ENCODE results near the gene NFE2.
A peak's percentile ranks its signal among the peaks of the same experiment; 100 is the strongest.
"Not testable (repeated sequence)": the region's sequence is repeated elsewhere in the genome, so short reads cannot be mapped to it uniquely, and the experiment has no call there.

Gene NFE2

GRCh38 chr12:54328595-54329337 is 28.0 kb upstream of the NFE2 start:
- Histone ChIP-seq H4K91ac (ENCODE audit: low read depth, low read length) (peak overlapping the region; percentile 13), H3K36me3 (ENCODE audit: control insufficient read depth in 1 of 2, insufficient read depth in 2 of 2, low read length in 2 of 2) (no peaks in the 10 kb centered on the region), H4K12ac (ENCODE audit: low read depth, low read length) (no peak overlapping the region), H3K79me2 (ENCODE audit: control insufficient read depth, insufficient read depth, low read length, poor library complexity) (peaks cover 2% of the 10 kb centered on the region), H2BK120ac (ENCODE audit: insufficient read depth, low read length, poor library complexity) (no peak overlapping the region), H3K4me3 (ENCODE audit: low read depth, low read length) (no peak overlapping the region), H2BK5ac (ENCODE audit: low read depth, low read length, poor library complexity) (no peak overlapping the region), H3K27ac (ENCODE audit: low read depth, low read length) (peak overlapping the region; percentile 25), H3K27me3 (ENCODE audit: insufficient read depth, low read length) (no peaks in the 10 kb centered on the region), H2BK12ac (ENCODE audit: low read length) (no peak overlapping the region), H3K9me3 (ENCODE audit: insufficient read depth, low read depth, low read length) (no peaks in the 10 kb centered on the region), H3K79me1 (ENCODE audit: low read length) (peaks cover 10% of the 10 kb centered on the region), H3K4me2 (ENCODE audit: low read length) (no peak overlapping the region), H3K4ac (ENCODE audit: low read depth, low read length) (no peak overlapping the region), H4K8ac (ENCODE audit: low read depth, low read length) (no peak overlapping the region), H3K18ac (ENCODE audit: low read length) (no peak overlapping the region), H3K4me1 (ENCODE audit: control insufficient read depth in 1 of 2, insufficient read depth in 2 of 2, low read length in 2 of 2) (peaks cover 6 to 16% of the 10 kb centered on the region in 2 experiments), H3K9ac (ENCODE audit: low read length) (no peak overlapping the region), H2AFZ (ENCODE audit: insufficient read depth, low read length, poor library complexity) (no peak overlapping the region), H3K14ac (ENCODE audit: low read length) (no peak overlapping the region), H2AK5ac (ENCODE audit: low read length) (no peak overlapping the region), H3K23ac (ENCODE audit: low read length) (no peak overlapping the region)
- no peak for DNase-seq
- no CpG with 5 or more reads among the region's 6 CpGs for WGBS (ENCODE audit: extremely low coverage, insufficient coverage, insufficient read length)

- Histone ChIP-seq H4K12ac (ENCODE audit: low read depth, low read length) (peak overlapping the region; percentile 55), H3K4me1 (ENCODE audit: control insufficient read depth in 1 of 2, insufficient read depth in 2 of 2, low read length in 2 of 2) (peaks cover 3 to 10% of the 10 kb centered on the region in 2 experiments), H3K4me2 (ENCODE audit: low read length) (peak overlapping the region; percentile 88), H3K4me3 (ENCODE audit: low read depth, low read length) (peak overlapping the region; percentile 90), H3K4ac (ENCODE audit: low read depth, low read length) (peak overlapping the region; percentile 84), H3K27ac (ENCODE audit: low read depth, low read length) (peak overlapping the region; percentile 29), H3K9ac (ENCODE audit: low read length) (peak overlapping the region; percentile 87), H4K8ac (ENCODE audit: low read depth, low read length) (peak overlapping the region; percentile 77), H3K14ac (ENCODE audit: low read length) (peak overlapping the region; percentile 61), H2BK120ac (ENCODE audit: insufficient read depth, low read length, poor library complexity) (peak overlapping the region; percentile 27), H4K91ac (ENCODE audit: low read depth, low read length) (peak overlapping the region; percentile 52)
- not testable (repeated sequence) for H3K79me1 ChIP-seq (ENCODE audit: low read length); H3K36me3 ChIP-seq (ENCODE audit: control insufficient read depth in 1 of 2, insufficient read depth in 2 of 2, low read length in 2 of 2); H3K23ac ChIP-seq (ENCODE audit: low read length); H3K18ac ChIP-seq (ENCODE audit: low read length); H2AFZ ChIP-seq (ENCODE audit: insufficient read depth, low read length, poor library complexity); H3K79me2 ChIP-seq (ENCODE audit: control insufficient read depth, insufficient read depth, low read length, poor library complexity); H3K27me3 ChIP-seq (ENCODE audit: insufficient read depth, low read length); H2BK5ac ChIP-seq (ENCODE audit: low read depth, low read length, poor library complexity); H3K9me3 ChIP-seq (ENCODE audit: insufficient read depth, low read depth, low read length); H2BK12ac ChIP-seq (ENCODE audit: low read length); H2AK5ac ChIP-seq (ENCODE audit: low read length)
- no CpG with 5 or more reads among the region's 22 CpGs for WGBS (ENCODE audit: extremely low coverage, insufficient coverage, insufficient read length)
- peak; percentile 10 to 58 for DNase-seq
Measured at GRCh38 chr12:54325442-54326109, 24.8 kb upstream of the NFE2 start.

DNA sequence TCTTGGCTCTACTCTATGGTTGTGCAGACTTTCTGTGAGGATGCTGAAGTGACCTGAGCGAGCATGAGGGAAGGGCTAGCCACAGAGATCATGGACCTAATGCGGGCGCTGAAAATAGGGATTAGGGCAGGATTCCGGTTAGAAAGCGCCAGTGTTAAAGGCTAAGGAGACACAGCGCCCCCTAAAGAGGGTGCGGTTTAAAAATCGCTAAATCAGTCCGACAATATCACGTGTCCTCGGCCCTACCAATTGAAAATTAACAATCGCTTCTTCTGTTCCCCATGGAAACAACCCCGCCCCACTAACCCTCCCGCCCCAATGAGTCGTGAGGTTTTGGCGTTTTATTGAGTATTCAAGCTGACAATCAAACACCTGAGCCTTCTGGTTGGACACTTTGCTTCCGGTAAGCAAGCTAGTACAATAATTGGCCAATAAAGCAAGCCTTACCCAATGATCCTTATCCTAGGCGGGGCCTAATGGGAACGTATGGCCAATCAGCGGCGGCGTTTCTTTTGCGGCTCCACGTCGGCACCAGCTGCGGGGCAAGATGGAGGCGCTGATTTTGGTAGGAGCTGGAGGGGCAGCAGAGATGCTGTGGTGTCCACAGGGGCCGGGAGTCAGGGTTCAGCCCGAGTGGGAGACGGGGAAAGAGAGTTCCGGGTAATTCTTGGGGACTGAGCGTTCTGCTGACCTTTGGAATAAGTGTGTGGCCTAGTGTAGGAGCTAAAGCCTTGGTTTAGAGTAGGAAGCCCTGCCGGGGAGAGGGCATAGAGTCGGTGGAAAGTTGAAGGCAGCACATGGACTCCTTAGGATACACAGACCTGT is 24.0 kb upstream of the NFE2 start, which contains the start of gene COPZ1:
TSS of gene COPZ1 (plus strand) at position 515 of the 825 bp plus-strand sequence. CDS start at position 548, 33 bp downstream.
- Histone ChIP-seq H3K27me3 (ENCODE audit: insufficient read depth, low read length) (no peaks in the 10 kb centered on the region), H2BK120ac (ENCODE audit: insufficient read depth, low read length, poor library complexity) (peak within 1 kb of the TSS; percentile 27), H3K18ac (ENCODE audit: low read length) (peak within 1 kb of the TSS; percentile 10), H3K9me3 (ENCODE audit: insufficient read depth, low read depth, low read length) (no peaks in the 10 kb centered on the region), H2BK5ac (ENCODE audit: low read depth, low read length, poor library complexity) (peak within 1 kb of the TSS; percentile 39), H3K4me3 (ENCODE audit: low read depth, low read length) (peak within 1 kb of the TSS; percentile 90), H3K23ac (ENCODE audit: low read length) (no peak within 1 kb of the TSS), H4K12ac (ENCODE audit: low read depth, low read length) (peak within 1 kb of the TSS; percentile 55), H2BK12ac (ENCODE audit: low read length) (peak within 1 kb of the TSS; percentile 4), H3K4me1 (ENCODE audit: control insufficient read depth in 1 of 2, insufficient read depth in 2 of 2, low read length in 2 of 2) (peaks cover under 1 to 8% of the 10 kb centered on the region in 2 experiments), H3K79me2 (ENCODE audit: control insufficient read depth, insufficient read depth, low read length, poor library complexity) (peaks cover 2% of the 10 kb centered on the region), H2AK5ac (ENCODE audit: low read length) (no peak within 1 kb of the TSS), H3K27ac (ENCODE audit: low read depth, low read length) (peak within 1 kb of the TSS; percentile 29), H4K91ac (ENCODE audit: low read depth, low read length) (peak within 1 kb of the TSS; percentile 86), H3K36me3 (ENCODE audit: control insufficient read depth in 1 of 2, insufficient read depth in 2 of 2, low read length in 2 of 2) (no peaks in the 10 kb centered on the region), H3K79me1 (ENCODE audit: low read length) (peaks cover 7% of the 10 kb centered on the region), H4K8ac (ENCODE audit: low read depth, low read length) (peak within 1 kb of the TSS; percentile 98), H3K4ac (ENCODE audit: low read depth, low read length) (peak within 1 kb of the TSS; percentile 84), H3K4me2 (ENCODE audit: low read length) (peak within 1 kb of the TSS; percentile 88), H3K9ac (ENCODE audit: low read length) (peak within 1 kb of the TSS; percentile 87), H2AFZ (ENCODE audit: insufficient read depth, low read length, poor library complexity) (peak within 1 kb of the TSS; percentile 65), H3K14ac (ENCODE audit: low read length) (peak within 1 kb of the TSS; percentile 62)
- no CpG with 5 or more reads among the region's 34 CpGs for WGBS (ENCODE audit: extremely low coverage, insufficient coverage, insufficient read length)
- DNase-seq, result peak; percentile 98 to 99

DNA sequence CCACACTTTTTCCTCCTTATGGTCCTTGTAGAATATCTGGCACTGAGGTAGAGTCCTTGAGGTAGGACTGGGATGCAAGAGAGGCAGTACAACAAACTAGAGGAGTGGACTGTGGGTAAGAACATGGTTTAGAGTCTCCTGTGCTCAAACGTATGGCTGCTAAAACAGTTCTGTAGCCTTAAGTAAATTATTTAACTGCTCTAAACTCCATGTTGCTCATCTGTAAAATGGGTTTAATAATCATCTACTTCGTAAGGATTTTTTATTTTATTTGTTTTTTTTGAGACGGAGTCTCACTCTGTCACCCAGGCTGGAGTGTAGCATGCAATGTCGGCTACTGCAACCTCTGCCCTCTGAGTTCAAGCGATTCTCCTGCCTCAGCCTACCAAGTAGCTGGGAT is 20.5 kb upstream of the NFE2 start:
- Histone ChIP-seq H3K23ac (ENCODE audit: low read length) (no peak overlapping the region), H2BK12ac (ENCODE audit: low read length) (no peak overlapping the region), H2BK5ac (ENCODE audit: low read depth, low read length, poor library complexity) (no peak overlapping the region), H4K12ac (ENCODE audit: low read depth, low read length) (no peak overlapping the region), H4K8ac (ENCODE audit: low read depth, low read length) (no peak overlapping the region), H3K36me3 (ENCODE audit: control insufficient read depth in 1 of 2, insufficient read depth in 2 of 2, low read length in 2 of 2) (no peaks in the 10 kb centered on the region), H2BK120ac (ENCODE audit: insufficient read depth, low read length, poor library complexity) (no peak overlapping the region), H3K18ac (ENCODE audit: low read length) (no peak overlapping the region), H3K27ac (ENCODE audit: low read depth, low read length) (no peak overlapping the region), H2AFZ (ENCODE audit: insufficient read depth, low read length, poor library complexity) (no peak overlapping the region), H3K4me3 (ENCODE audit: low read depth, low read length) (no peak overlapping the region), H3K4me1 (ENCODE audit: control insufficient read depth in 1 of 2, insufficient read depth in 2 of 2, low read length in 2 of 2) (peaks cover 0 to 3% of the 10 kb centered on the region in 2 experiments), H3K79me1 (ENCODE audit: low read length) (peaks cover 7% of the 10 kb centered on the region), H4K91ac (ENCODE audit: low read depth, low read length) (no peak overlapping the region), H2AK5ac (ENCODE audit: low read length) (no peak overlapping the region), H3K4me2 (ENCODE audit: low read length) (no peak overlapping the region), H3K9ac (ENCODE audit: low read length) (no peak overlapping the region), H3K9me3 (ENCODE audit: insufficient read depth, low read depth, low read length) (no peaks in the 10 kb centered on the region), H3K14ac (ENCODE audit: low read length) (no peak overlapping the region), H3K27me3 (ENCODE audit: insufficient read depth, low read length) (no peaks in the 10 kb centered on the region), H3K4ac (ENCODE audit: low read depth, low read length) (no peak overlapping the region), H3K79me2 (ENCODE audit: control insufficient read depth, insufficient read depth, low read length, poor library complexity) (peaks cover 2% of the 10 kb centered on the region)
- no CpG with 5 or more reads among the region's 5 CpGs for WGBS (ENCODE audit: extremely low coverage, insufficient coverage, insufficient read length)
- DNase-seq, result no peak

All from trophoblast cell (in vitro differentiated cells and primary cell).